Measurements from ENCODE around the gene MGST2.

DNA sequence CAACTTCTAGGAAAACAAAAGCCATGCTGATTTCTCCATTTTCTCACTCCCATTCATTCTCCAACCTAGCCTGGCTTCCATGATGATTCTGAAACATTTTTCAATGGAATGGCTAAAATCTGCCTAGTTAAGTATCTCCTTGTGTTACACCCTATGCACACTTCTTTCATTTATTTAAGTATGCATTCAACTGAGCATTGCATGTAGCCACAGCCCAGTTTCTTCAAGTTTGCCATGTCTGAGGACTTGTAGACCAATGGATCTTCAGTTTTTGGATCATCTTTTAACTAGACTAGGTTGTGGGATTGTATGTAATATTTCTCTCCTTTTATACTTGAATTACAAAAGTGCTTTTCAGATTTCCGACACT lies 35.5 kb upstream of the MGST2 start:
- TF ChIP-seq POLR2AphosphoS5 (IDR thresholded peaks at IDR 0.05; ENCODE audit: low read depth, low read length) (no peak), POLR2A (IDR thresholded peaks at IDR 0.05; ENCODE audit: low read depth, low read length) (no peak)
